Breast epithelium (tissue), 4 donors: ENCODE data around the gene ROMO1. TPM values are rescaled to one million over a fixed set of nuclear protein-coding genes. Genes with fewer than 3 reads are reported as not detected.

Experiments used
- DNase-seq, 2 donors: peaks; one replicate each; pipeline ENCODE4 v3.0.0-alpha.2; 2019; ENCODE audit warnings: low spot score in 2 of 2
- H3K27ac ChIP-seq, 2 donors: fragments of 200-600 bp; sonication (generic) in 1 of 2; one replicate each; pipeline ENCODE4 v1.5.1; 2016 to 2019; ENCODE audit warnings: mild to moderate bottlenecking in 1 of 2
- H3K27me3 ChIP-seq, 2 donors: fragments of 200-600 bp; sonication (generic) in 1 of 2; one replicate each; pipeline versions ENCODE4 v1.5.1 to v1.6.0; 2017 to 2019; ENCODE audit warnings: control low read depth in 1 of 2, mild to moderate bottlenecking in 1 of 2
- H3K36me3 ChIP-seq: fragments of 200-600 bp; one replicate; pipeline ENCODE4 v1.5.1; 2019
- H3K4me1 ChIP-seq, 2 donors: fragments of 200-600 bp; sonication (generic); one replicate each; pipeline ENCODE4 v1.5.1; 2016 to 2019; ENCODE audit warnings: control low read depth in 1 of 2
- H3K4me3 ChIP-seq, 3 donors: fragments of 200-600 bp; sonication (generic); 1 replicate in 2 of 3; 2 replicates in 1 of 3; pipeline ENCODE4 v1.5.1; 2016 to 2019; ENCODE audit warnings: mild to moderate bottlenecking in 3 of 3, moderate library complexity in 2 of 3
- H3K9me3 ChIP-seq, 2 donors: fragments of 200-600 bp; sonication (generic) in 1 of 2; one replicate each; pipeline ENCODE4 v1.5.1; 2016 to 2019; ENCODE audit warnings: control low read depth in 1 of 2
- POLR2A ChIP-seq: fragments of 450-650 bp; IDR thresholded peaks from one replicate; pipeline ENCODE4 v1.6.1; 2016; ENCODE audit warnings: antibody characterized with exemption, mild to moderate bottlenecking, moderate library complexity
- POLR2AphosphoS5 ChIP-seq, 3 donors: sonication (generic); formaldehyde crosslinking; IDR thresholded peaks; one replicate each; pipeline ENCODE4 v1.6.1; 2017; ENCODE audit warnings: antibody characterized with exemption in 3 of 3
- intact Hi-C: fragments of 100-400 bp; cut with DNase I; formaldehyde crosslinking; loops from one replicate; pipeline ENCODE4 v1.15.1; 2023; ENCODE audit warnings: low total_unique reads
- total RNA-seq, 3 donors: library from RNA; depleted of rRNA; stranded (reverse); fragments of >200 nt; gene quantifications; one replicate each; pipeline ENCODE4 v1.1.0, GENCODE V29; 2016
- TF ChIP-seq, protein P1 (sequence below), 3 donors: fragments of 450-650 bp; IDR thresholded peaks; one replicate each; pipeline ENCODE4 v1.5.1; 2016 to 2017; ENCODE audit warnings: antibody characterized with exemption in 3 of 3, mild to moderate bottlenecking in 3 of 3, moderate library complexity in 3 of 3

ROMO1 gene
- total RNA-seq, 3 donors from 2014 or later, result 231 to 348 (median 306) TPM

DNA sequence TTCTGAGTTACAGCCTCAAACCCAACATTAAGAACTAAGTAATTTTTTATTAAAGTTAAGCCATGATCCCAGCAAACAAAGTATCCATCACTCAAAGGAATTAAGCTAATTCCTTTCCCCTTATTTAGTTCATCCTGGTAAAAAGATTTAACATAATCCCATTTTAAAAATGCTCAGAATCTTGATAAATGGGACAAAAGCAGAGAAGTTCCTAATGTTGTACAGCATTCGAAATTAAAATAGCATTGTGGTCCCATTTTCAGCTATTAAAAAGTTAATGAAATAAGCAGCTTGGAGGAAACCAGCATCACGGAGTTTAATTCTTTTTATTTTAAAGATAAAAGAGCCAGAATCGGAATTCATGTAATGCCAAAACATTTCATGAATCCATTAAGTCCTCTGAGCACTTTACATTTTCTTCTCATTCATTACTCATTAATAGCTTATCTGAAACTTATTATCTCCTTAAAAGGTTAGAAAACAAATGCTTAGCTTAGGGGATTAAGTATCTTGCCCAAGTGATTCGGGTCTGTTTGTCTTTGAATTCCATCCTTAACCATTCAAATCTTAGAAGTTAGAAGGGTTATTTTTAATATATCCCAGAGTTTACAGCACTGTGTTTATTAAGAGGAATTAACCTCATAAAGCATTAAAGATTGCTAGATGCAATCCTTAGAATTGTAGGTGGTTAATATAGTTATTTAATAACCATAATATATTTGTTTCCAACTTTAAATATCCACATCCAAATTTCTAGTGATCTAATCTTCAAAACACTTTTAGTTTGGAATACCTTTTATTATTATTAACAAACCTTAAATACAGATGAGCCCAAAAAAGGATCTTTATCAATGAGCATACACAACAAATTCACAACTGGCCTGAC lies 31.6 kb downstream of the ROMO1 start:
- no peak for TF ChIP-seq POLR2A
- TF ChIP-seq POLR2AphosphoS5 (IDR thresholded peaks at IDR 0.05), result no peak
- TF ChIP-seq, protein P1, sequence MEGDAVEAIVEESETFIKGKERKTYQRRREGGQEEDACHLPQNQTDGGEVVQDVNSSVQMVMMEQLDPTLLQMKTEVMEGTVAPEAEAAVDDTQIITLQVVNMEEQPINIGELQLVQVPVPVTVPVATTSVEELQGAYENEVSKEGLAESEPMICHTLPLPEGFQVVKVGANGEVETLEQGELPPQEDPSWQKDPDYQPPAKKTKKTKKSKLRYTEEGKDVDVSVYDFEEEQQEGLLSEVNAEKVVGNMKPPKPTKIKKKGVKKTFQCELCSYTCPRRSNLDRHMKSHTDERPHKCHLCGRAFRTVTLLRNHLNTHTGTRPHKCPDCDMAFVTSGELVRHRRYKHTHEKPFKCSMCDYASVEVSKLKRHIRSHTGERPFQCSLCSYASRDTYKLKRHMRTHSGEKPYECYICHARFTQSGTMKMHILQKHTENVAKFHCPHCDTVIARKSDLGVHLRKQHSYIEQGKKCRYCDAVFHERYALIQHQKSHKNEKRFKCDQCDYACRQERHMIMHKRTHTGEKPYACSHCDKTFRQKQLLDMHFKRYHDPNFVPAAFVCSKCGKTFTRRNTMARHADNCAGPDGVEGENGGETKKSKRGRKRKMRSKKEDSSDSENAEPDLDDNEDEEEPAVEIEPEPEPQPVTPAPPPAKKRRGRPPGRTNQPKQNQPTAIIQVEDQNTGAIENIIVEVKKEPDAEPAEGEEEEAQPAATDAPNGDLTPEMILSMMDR (IDR thresholded peaks at IDR 0.05), result no peak
- Histone ChIP-seq H3K36me3 (peaks cover 5% of the 10 kb centered on the region), H3K9me3 (no peaks in the 10 kb centered on the region), H3K27ac (no peak overlapping the region), H3K27me3 (no peaks in the 10 kb centered on the region), H3K4me3 (no peak overlapping the region), H3K4me1 (peaks cover 5 to 20% of the 10 kb centered on the region in 2 donors)
- intact Hi-C loops, result no loop called here
- DNase-seq, result no peak

DNA sequence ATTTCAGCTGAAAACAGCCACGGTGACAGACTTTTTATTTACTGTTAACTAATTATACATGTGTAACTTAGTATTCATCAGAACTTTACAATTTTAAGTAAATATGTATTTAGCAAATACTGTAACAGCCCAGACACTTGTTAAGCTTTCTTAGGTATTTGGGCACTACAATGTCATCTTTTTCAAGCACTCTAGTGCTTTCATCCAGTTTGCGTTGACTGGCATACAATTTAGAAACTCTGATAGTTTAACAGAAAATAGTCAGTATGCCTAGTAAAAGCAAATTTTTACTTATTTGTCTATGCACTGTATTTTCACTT lies 32.2 kb downstream of the ROMO1 start:
- H3K36me3 ChIP-seq, result peaks cover 5% of the 10 kb centered on the region
- no peak overlapping the region for H3K4me3 ChIP-seq
- H3K27ac ChIP-seq, result no peak overlapping the region
- TF ChIP-seq POLR2A, result no peak
- TF ChIP-seq POLR2AphosphoS5 (IDR thresholded peaks at IDR 0.05), result no peak
- TF ChIP-seq, protein P1 (IDR thresholded peaks at IDR 0.05), result no peak
- DNase-seq, result no peak
- H3K27me3 ChIP-seq, result no peaks in the 10 kb centered on the region
- intact Hi-C loops, result no loop called here
- peaks cover 5 to 26% of the 10 kb centered on the region in 2 donors for H3K4me1 ChIP-seq
- H3K9me3 ChIP-seq, result no peaks in the 10 kb centered on the region

DNA sequence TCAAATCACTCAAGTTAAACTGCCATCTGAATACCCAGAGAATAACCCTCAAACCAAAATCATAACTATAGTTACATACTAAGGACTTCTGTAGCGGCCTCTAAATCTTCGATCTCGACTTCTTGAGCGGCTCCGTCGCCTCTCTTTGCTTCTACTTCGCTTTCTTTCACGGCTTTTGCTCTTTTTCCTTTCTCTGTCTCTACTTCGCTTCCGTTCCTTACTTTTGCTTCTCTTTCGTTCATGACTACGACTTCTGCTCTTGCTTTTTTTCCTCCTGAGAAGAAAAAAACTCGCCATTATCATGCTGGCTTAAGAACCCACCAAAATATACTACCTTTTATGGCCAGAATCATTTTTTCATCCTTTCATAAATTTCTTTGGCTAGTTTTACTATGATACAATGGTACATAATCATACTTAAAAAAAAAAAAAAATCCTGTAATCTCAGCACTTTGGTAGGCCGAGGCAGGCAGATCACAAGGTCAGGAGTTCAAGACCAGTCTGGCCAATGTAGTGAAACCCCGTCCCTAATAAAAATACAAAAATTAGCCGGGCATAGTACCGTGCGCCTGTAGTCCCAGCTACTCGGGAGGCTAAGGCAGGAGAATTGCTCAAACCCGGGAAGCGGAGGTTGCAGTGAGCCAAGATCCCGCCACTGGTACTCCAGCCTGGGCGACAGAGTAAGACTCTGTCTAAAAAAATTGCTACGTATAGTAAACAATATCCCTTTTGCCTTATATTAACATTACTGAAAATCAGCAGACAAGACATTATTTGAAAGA lies 32.8 kb downstream of the ROMO1 start:
- Histone ChIP-seq H3K27ac (no peak overlapping the region), H3K36me3 (peaks cover 5% of the 10 kb centered on the region), H3K4me1 (peaks cover 5 to 28% of the 10 kb centered on the region in 2 donors), H3K9me3 (no peaks in the 10 kb centered on the region), H3K27me3 (no peaks in the 10 kb centered on the region), H3K4me3 (no peak overlapping the region)
- intact Hi-C loops, result no loop called here
- TF ChIP-seq POLR2AphosphoS5 (IDR thresholded peaks at IDR 0.05), result no peak
- TF ChIP-seq, protein P1 (IDR thresholded peaks at IDR 0.05), result no peak
- no peak for TF ChIP-seq POLR2A
- DNase-seq, result no peak

DNA sequence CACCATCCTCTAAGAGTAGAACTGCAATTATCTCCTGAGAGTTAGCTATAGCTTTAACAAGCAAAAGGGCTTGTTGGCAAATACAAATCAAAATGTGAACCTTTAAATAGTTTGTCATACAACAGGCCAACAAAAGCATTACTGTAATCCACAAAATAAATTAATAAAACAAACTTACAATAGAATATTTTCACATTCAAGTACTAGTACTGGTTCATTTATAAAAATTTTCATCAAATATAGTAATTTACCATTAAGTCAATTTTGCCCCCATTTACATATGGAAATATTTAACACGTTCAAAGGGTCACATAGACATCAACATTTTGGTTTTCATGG lies 33.4 kb downstream of the ROMO1 start:
- intact Hi-C loops, result no loop called here
- Histone ChIP-seq H3K9me3 (no peaks in the 10 kb centered on the region), H3K27ac (no peak overlapping the region), H3K36me3 (peaks cover 5% of the 10 kb centered on the region), H3K4me3 (no peak overlapping the region), H3K4me1 (peaks cover 5 to 28% of the 10 kb centered on the region in 2 donors), H3K27me3 (no peaks in the 10 kb centered on the region)
- TF ChIP-seq POLR2A, result no peak
- no peak for TF ChIP-seq POLR2AphosphoS5 (IDR thresholded peaks at IDR 0.05)
- TF ChIP-seq, protein P1 (IDR thresholded peaks at IDR 0.05), result no peak
- no peak for DNase-seq

DNA sequence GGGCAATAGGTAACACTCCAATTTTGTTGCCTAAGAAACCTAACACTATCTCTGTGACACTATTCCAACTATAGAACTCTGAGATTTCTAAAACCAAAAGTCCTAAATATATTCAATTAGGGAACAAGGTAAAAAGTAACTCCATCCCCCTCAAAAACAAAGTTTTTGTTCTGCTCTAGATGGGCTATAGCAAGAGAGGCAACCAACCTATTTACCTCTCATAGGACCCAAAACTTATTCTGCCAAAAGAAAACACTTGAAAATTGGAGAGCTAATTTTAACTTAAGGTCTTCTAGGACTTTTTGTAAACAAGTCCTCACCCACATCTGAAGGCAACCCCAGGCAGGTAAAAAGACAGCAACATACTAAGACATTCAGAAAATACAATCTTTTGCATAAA lies 35.2 kb downstream of the ROMO1 start:
- intact Hi-C loops, result no loop called here
- H3K27me3 ChIP-seq, result no peaks in the 10 kb centered on the region
- no peak overlapping the region for H3K4me3 ChIP-seq
- peaks cover 5 to 33% of the 10 kb centered on the region in 2 donors for H3K4me1 ChIP-seq
- no peaks in the 10 kb centered on the region for H3K9me3 ChIP-seq
- H3K36me3 ChIP-seq, result peaks cover 15% of the 10 kb centered on the region
- no peak for DNase-seq
- TF ChIP-seq POLR2A, result no peak
- TF ChIP-seq, protein P1 (IDR thresholded peaks at IDR 0.05), result no peak
- no peak for TF ChIP-seq POLR2AphosphoS5 (IDR thresholded peaks at IDR 0.05)
- H3K27ac ChIP-seq, result no peak overlapping the region
